Hepatocyte (in vitro differentiated cells): ENCODE measurements around the gene SERPINB1. TPM values are rescaled to one million over a fixed set of nuclear protein-coding genes. Genes with fewer than 3 reads are reported as not detected.

Source experiments
- DNase-seq: peaks from one replicate; pipeline ENCODE4 v3.0.0-alpha.2; 2016; ENCODE audit warnings: low spot score
- H2AFZ ChIP-seq: fragments of 200-600 bp; sonication (generic); 2 replicates; pipeline ENCODE4 v1.6.0; 2016; ENCODE audit warnings: antibody characterized with exemption, mild to moderate bottlenecking
- H3K27ac ChIP-seq: fragments of 200-600 bp; sonication (generic); 2 replicates; pipeline ENCODE4 v1.5.1; 2016; ENCODE audit warnings: mild to moderate bottlenecking
- H3K27me3 ChIP-seq: fragments of 200-600 bp; sonication (generic); 2 replicates; pipeline ENCODE4 v1.6.1; 2016
- H3K36me3 ChIP-seq: fragments of 200-600 bp; sonication (generic); replicated peaks from 2 replicates; pipeline ENCODE4 v1.5.1; 2016; ENCODE audit warnings: low read depth; ENCODE audit not compliant: insufficient read depth
- H3K4me1 ChIP-seq: fragments of 200-600 bp; sonication (generic); 2 replicates; pipeline ENCODE4 v1.5.1; 2016; ENCODE audit warnings: mild to moderate bottlenecking, moderate library complexity; ENCODE audit not compliant: insufficient read depth
- H3K4me2 ChIP-seq: fragments of 200-600 bp; sonication (generic); 2 replicates; pipeline ENCODE4 v1.6.0; 2016
- H3K4me3 ChIP-seq: fragments of 200-600 bp; sonication (generic); 2 replicates; pipeline ENCODE4 v1.5.1; 2016; ENCODE audit warnings: mild to moderate bottlenecking
- H3K79me2 ChIP-seq: fragments of 200-600 bp; sonication (generic); 2 replicates; pipeline ENCODE4 v1.6.0; 2017; ENCODE audit warnings: mild to moderate bottlenecking
- H3K9me2 ChIP-seq: fragments of 200-600 bp; sonication (generic); replicated peaks from 2 replicates; pipeline ENCODE4 v1.6.0; 2017; ENCODE audit warnings: mild to moderate bottlenecking; ENCODE audit not compliant: insufficient read depth
- H3K9me3 ChIP-seq: fragments of 200-600 bp; sonication (generic); 2 replicates; pipeline ENCODE4 v1.5.1; 2016; ENCODE audit warnings: low read depth, mild to moderate bottlenecking
- H4K20me1 ChIP-seq: fragments of 200-600 bp; sonication (generic); 2 replicates; pipeline ENCODE4 v1.6.0; 2016; ENCODE audit warnings: mild to moderate bottlenecking; ENCODE audit not compliant: insufficient read depth, poor library complexity, severe bottlenecking
- EZH2 ChIP-seq: fragments of 200-600 bp; sonication (generic); IDR thresholded peaks from 2 replicates; pipeline ENCODE4 v1.6.1; 2016; ENCODE audit warnings: antibody characterized with exemption, mild to moderate bottlenecking, borderline replicate concordance
- EZH2phosphoT487 ChIP-seq: fragments of 200-600 bp; sonication (generic); IDR thresholded peaks from one replicate; pipeline ENCODE4 v1.6.1; 2018; ENCODE audit warnings: antibody characterized with exemption, mild to moderate bottlenecking, low read depth, moderate library complexity; ENCODE audit not compliant: unreplicated experiment, severe bottlenecking
- WGBS: methylation state at CpG from one replicate; pipeline ENCODE4 v1.1.6; 2016; ENCODE audit warnings: low lambda C conversion rate; ENCODE audit errors: missing lambda C conversion rate; 5-methylcytosine and 5-hydroxymethylcytosine counted together
- polyA plus RNA-seq: library from polyadenylated mRNA; unstranded; fragments of >200 nt; fragmentation: Nextera tagmentation; extraction: Ambion mirVana; gene quantifications from 2 replicates; pipeline ENCODE4 v1.2.1, GENCODE V29; 2016
- total RNA-seq: library from RNA; depleted of rRNA; stranded (reverse); fragments of >200 nt; gene quantifications from 2 replicates; pipeline ENCODE4 v1.2.3, GENCODE V29; 2014
- TF ChIP-seq, protein P1 (sequence below): fragments of 200-600 bp; sonication (generic); IDR thresholded peaks from 2 replicates; pipeline ENCODE4 v1.5.1; 2016; ENCODE audit warnings: antibody characterized with exemption, mild to moderate bottlenecking; ENCODE audit not compliant: poor library complexity

The SERPINB1 gene
- total and polyA plus RNA-seq, 2 experiments from 2014 or later, result 45.9 to 57.0 TPM

DNA sequence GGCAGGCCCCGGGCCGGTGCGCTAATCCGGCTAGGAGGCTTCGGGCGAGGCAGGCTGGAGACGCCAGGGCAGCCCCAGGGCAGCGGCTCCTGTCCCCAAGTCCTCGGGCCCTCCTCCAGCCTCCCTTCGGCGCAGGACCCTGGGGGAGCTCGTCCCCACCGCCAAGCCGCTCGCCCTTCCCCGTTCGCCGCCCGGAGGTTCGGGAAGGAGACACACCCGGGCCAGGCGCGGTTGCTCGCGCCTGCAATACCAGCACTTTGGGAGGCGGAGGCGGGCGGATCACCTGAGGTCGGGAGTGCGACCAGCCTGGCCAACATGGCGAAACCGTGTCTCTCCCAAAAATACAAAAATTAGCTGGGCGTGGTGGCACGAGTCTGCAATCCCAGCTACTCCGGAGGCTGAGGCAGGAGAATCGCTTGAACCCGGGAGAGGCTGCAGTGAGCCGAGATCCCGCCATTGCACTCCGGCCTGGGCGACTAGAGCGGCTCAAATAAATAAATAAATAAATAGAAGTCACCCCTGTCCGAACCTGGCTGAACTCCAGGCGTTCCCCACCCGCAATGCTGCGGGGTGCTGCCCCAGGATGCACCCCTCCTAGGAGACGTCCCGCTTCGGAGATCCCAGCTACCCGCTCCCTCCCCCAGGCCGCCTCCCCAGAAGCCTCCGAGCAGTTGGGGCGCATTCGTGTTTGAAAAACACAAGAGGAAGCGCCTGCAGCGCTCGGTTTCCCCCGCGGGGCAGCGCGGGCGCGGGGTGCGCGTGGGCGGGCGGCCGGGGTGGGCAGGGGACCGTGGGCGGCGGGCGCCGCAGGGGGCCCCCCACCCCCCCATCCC lies 33.9 kb upstream of the SERPINB1 start:
- H3K9me3 ChIP-seq, result no peaks in the 10 kb centered on the region
- peaks cover 24% of the 10 kb centered on the region for H3K4me1 ChIP-seq
- WGBS, result 4% methylated on average over 53 of the region's 73 CpGs
- DNase-seq, result peak; percentile 46
- TF ChIP-seq EZH2phosphoT487, result no peak
- TF ChIP-seq EZH2, result no peak
- TF ChIP-seq, protein P1, sequence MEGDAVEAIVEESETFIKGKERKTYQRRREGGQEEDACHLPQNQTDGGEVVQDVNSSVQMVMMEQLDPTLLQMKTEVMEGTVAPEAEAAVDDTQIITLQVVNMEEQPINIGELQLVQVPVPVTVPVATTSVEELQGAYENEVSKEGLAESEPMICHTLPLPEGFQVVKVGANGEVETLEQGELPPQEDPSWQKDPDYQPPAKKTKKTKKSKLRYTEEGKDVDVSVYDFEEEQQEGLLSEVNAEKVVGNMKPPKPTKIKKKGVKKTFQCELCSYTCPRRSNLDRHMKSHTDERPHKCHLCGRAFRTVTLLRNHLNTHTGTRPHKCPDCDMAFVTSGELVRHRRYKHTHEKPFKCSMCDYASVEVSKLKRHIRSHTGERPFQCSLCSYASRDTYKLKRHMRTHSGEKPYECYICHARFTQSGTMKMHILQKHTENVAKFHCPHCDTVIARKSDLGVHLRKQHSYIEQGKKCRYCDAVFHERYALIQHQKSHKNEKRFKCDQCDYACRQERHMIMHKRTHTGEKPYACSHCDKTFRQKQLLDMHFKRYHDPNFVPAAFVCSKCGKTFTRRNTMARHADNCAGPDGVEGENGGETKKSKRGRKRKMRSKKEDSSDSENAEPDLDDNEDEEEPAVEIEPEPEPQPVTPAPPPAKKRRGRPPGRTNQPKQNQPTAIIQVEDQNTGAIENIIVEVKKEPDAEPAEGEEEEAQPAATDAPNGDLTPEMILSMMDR, result no peak
- peak overlapping the region; percentile 51 for H3K4me3 ChIP-seq
- no peaks in the 10 kb centered on the region for H3K79me2 ChIP-seq
- no peaks in the 10 kb centered on the region for H4K20me1 ChIP-seq
- no peaks in the 10 kb centered on the region for H3K36me3 ChIP-seq
- H2AFZ ChIP-seq, result peak overlapping the region; percentile 56
- H3K4me2 ChIP-seq, result peak overlapping the region; percentile 92
- no peak overlapping the region for H3K27ac ChIP-seq
- no peaks in the 10 kb centered on the region for H3K9me2 ChIP-seq
- no peaks in the 10 kb centered on the region for H3K27me3 ChIP-seq

DNA sequence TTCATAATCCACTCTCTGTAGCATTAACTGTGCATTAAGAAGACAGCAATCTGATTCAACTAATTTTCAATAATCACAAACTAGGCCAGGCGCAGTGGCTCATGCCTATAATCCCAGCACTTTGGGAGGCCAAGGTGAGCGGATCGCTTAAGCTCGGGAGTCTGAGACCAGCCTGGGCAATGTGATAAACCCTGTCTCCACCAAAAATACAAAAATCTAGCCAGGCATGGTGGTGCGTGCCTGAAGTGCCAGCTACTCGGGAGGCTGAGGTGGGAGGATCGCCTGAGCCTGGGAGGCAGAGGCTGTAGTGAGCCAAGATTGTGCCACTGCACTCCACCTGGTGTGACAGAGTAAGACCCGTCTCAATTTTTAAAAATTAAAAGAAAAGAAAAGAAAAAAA lies 32.0 kb upstream of the SERPINB1 start:
- no peak for DNase-seq
- H3K4me3 ChIP-seq, result no peak overlapping the region
- H3K36me3 ChIP-seq, result no peaks in the 10 kb centered on the region
- no peak overlapping the region for H3K27ac ChIP-seq
- no peaks in the 10 kb centered on the region for H3K79me2 ChIP-seq
- no peaks in the 10 kb centered on the region for H3K9me2 ChIP-seq
- no peaks in the 10 kb centered on the region for H3K9me3 ChIP-seq
- H4K20me1 ChIP-seq, result no peaks in the 10 kb centered on the region
- no peak overlapping the region for H2AFZ ChIP-seq
- H3K27me3 ChIP-seq, result no peaks in the 10 kb centered on the region
- 92% methylated on average over 8 of the region's 8 CpGs for WGBS
- H3K4me1 ChIP-seq, result peaks cover 24% of the 10 kb centered on the region
- H3K4me2 ChIP-seq, result no peak overlapping the region
- TF ChIP-seq EZH2 (no peak), EZH2phosphoT487 (no peak)
- TF ChIP-seq, protein P1, result no peak

DNA sequence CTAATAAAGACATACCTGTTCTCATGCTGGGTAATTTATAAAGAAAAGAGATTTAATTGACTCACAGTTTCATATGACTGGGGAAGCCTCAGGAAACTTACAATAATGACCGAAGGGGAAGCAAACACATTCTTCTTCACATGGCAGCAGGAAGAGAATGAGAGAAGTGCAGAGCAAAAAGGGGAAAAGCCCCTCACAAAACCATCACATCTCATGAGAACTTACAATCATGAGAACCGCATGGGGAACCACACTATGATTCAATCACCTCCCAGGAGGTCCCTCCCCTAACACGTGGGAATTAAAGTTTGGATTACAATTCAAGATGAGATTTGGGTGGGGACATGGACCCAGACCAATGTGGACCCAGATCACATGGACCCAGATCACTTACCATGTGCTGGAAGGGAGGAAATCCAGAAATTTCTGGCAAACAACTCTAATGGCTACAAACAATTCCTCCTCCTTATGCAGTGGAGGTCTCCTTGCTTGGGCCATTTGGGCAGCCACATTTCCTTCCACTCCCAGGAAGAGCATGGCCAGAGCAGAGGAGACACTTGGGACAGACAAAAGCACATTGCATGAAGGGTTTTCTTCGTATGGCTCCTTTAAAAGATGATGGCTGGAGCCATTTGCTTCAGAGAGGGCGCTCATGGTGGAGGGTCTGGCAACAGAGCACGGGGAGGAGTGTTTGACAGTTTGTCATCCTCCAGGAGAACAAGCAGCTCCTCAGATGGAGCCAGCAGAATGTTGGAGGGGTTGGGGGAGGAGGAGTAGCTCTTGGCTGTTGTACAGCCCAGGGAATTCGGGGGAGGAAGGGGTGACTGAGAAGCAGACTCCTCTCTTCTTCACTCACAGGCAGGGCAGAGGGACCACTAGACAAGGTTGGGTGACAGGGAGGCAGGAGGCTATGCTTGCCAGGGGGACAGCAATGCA lies 31.0 kb upstream of the SERPINB1 start:
- Histone ChIP-seq H3K79me2 (no peaks in the 10 kb centered on the region), H4K20me1 (no peaks in the 10 kb centered on the region), H3K9me2 (no peaks in the 10 kb centered on the region), H3K4me2 (no peak overlapping the region), H3K9me3 (no peaks in the 10 kb centered on the region), H3K4me3 (no peak overlapping the region), H3K36me3 (no peaks in the 10 kb centered on the region), H3K4me1 (peaks cover 18% of the 10 kb centered on the region), H3K27me3 (no peaks in the 10 kb centered on the region), H3K27ac (no peak overlapping the region), H2AFZ (no peak overlapping the region)
- no peak for TF ChIP-seq EZH2phosphoT487
- TF ChIP-seq EZH2, result no peak
- TF ChIP-seq, protein P1, result no peak
- DNase-seq, result no peak
- WGBS, result 74% methylated on average over 7 of the region's 7 CpGs
